Endothelial cell of umbilical vein (primary cell): ENCODE data around the gene SFRP2. TPM values are rescaled to one million over a fixed set of nuclear protein-coding genes. Genes with fewer than 3 reads are reported as not detected.

Experiments used
- BruUV-seq: library from RNA; stranded (reverse); fragments of 400-500 nt; replicated peaks from 2 replicates; lab custom pipeline; 2021; lab: Mats Ljungman, UMichigan
- CTCF ChIA-PET: fragments of 300-600, 350-600 bp; sonication (Branson Sonifier 250); formaldehyde crosslinking; loops from one replicate; lab custom pipeline; 2021; ENCODE audit warnings: antibody characterized with exemption, inconsistent platforms; lab: Charles Lee
- POLR2A ChIA-PET: fragments of 300-600, 350-600 bp; sonication (Branson Sonifier 250); formaldehyde crosslinking; loops from one replicate; lab custom pipeline; 2021; ENCODE audit warnings: antibody characterized with exemption, inconsistent platforms; lab: Charles Lee
- DNase-seq: peaks from one replicate; pipeline ENCODE4 v3.0.0-alpha.2; 2011; ENCODE audit warnings: low read depth, low spot score
- FAIRE-seq: peaks from 2 replicates; lab custom pipeline; 2011; peaks lifted over from hg19 to GRCh38; lab: Jason Lieb, UNC
- H2AFZ ChIP-seq: 2 replicates; pipeline ENCODE4 v1.6.0; 2012; ENCODE audit warnings: low read depth, low read length, control low read depth, inconsistent platforms
- H3K27ac ChIP-seq: 2 replicates; pipeline ENCODE4 v1.5.1; 2011; ENCODE audit warnings: low read depth, mild to moderate bottlenecking, control low read depth, low read length, moderate library complexity; ENCODE audit not compliant: insufficient read depth
- H3K27me3 ChIP-seq, 2 experiments: 2 replicates each; pipeline versions ENCODE4 v1.6.0 to v1.6.1; 2011; ENCODE audit warnings: low read length in 2 of 2, mixed read lengths in 1 of 2; ENCODE audit not compliant: control insufficient read depth in 2 of 2, insufficient read depth in 2 of 2
- H3K36me3 ChIP-seq, 2 experiments: 2 replicates in 1 of 2; 3 replicates in 1 of 2; pipeline ENCODE4 v1.5.1; 2011; ENCODE audit warnings: low read length in 2 of 2, mild to moderate bottlenecking in 1 of 2, moderate library complexity in 1 of 2; ENCODE audit not compliant: control insufficient read depth in 2 of 2, insufficient read depth in 2 of 2; ENCODE audit errors: extremely low read depth in 1 of 2
- H3K4me1 ChIP-seq: 3 replicates; pipeline ENCODE4 v1.5.1; 2011; ENCODE audit warnings: mild to moderate bottlenecking, low read length; ENCODE audit not compliant: control insufficient read depth, insufficient read depth; ENCODE audit errors: extremely low read depth
- H3K4me2 ChIP-seq: 2 replicates; pipeline ENCODE4 v1.6.1; 2011; ENCODE audit warnings: low read length, control low read depth, mixed read lengths; ENCODE audit not compliant: insufficient read depth
- H3K4me3 ChIP-seq, 3 experiments: fragments of 200-600 bp in 1 of 3; sonication (generic), shearing (Covaris generic) in 1 of 3; replicated peaks in 1 of 3; 2 replicates each; pipeline ENCODE4 v1.5.1; 2011 to 2016; ENCODE audit warnings: control low read depth in 3 of 3, low read length in 3 of 3, mild to moderate bottlenecking in 2 of 3, inconsistent platforms in 1 of 3, low read depth in 1 of 3, moderate library complexity in 1 of 3; ENCODE audit not compliant: insufficient read depth in 1 of 3
- H3K79me2 ChIP-seq: 2 replicates; pipeline ENCODE4 v1.6.0; 2012; ENCODE audit warnings: low read length, inconsistent platforms; ENCODE audit not compliant: control insufficient read depth, insufficient read depth
- H3K9ac ChIP-seq: replicated peaks from 2 replicates; pipeline ENCODE3; 2011; ENCODE audit warnings: low read length, control low read depth; ENCODE audit not compliant: insufficient read depth; ENCODE audit errors: extremely low read depth
- H3K9me1 ChIP-seq: replicated peaks from 3 replicates; pipeline ENCODE4 v1.6.0; 2011; ENCODE audit warnings: mild to moderate bottlenecking, low read length; ENCODE audit not compliant: control insufficient read depth, insufficient read depth; ENCODE audit errors: extremely low read depth
- H3K9me3 ChIP-seq: replicated peaks from 2 replicates; pipeline ENCODE4 v1.5.1; 2012; ENCODE audit warnings: low read length, inconsistent platforms; ENCODE audit not compliant: control insufficient read depth, insufficient read depth
- H4K20me1 ChIP-seq: replicated peaks from 2 replicates; pipeline ENCODE3; 2011; ENCODE audit warnings: mild to moderate bottlenecking, low read length; ENCODE audit not compliant: control insufficient read depth, insufficient read depth; ENCODE audit errors: extremely low read depth
- EZH2 ChIP-seq: IDR thresholded peaks from 2 replicates; pipeline ENCODE4 v1.6.1; 2012; ENCODE audit warnings: borderline replicate concordance, low read depth, mild to moderate bottlenecking, moderate library complexity, low read length, inconsistent platforms; ENCODE audit not compliant: severe bottlenecking
- FOS ChIP-seq: IDR thresholded peaks from 2 replicates; pipeline ENCODE4 v1.6.1; 2011; ENCODE audit warnings: mild to moderate bottlenecking, low read length, moderate library complexity, borderline replicate concordance; ENCODE audit not compliant: insufficient read depth
- GATA2 ChIP-seq: IDR thresholded peaks from 2 replicates; pipeline ENCODE4 v1.7.0; 2011; ENCODE audit warnings: low read depth, mild to moderate bottlenecking, moderate library complexity, mixed read lengths, low read length; ENCODE audit not compliant: insufficient read length, insufficient read depth
- JUN ChIP-seq: IDR thresholded peaks from 2 replicates; pipeline ENCODE4 v1.6.1; 2011; ENCODE audit warnings: borderline replicate concordance, low read depth; ENCODE audit not compliant: insufficient read length, insufficient read depth
- MYC ChIP-seq: IDR thresholded peaks from one replicate; pipeline ENCODE4 v1.6.1; 2011; ENCODE audit warnings: mild to moderate bottlenecking, low read depth, low read length
- POLR2A ChIP-seq: IDR thresholded peaks from 2 replicates; pipeline ENCODE4 v1.6.1; 2012; ENCODE audit warnings: low read depth, mild to moderate bottlenecking, control low read depth, low read length
- POLR2AphosphoS5 ChIP-seq: IDR thresholded peaks from 2 replicates; pipeline ENCODE4 v1.6.1; 2012; ENCODE audit warnings: low read depth, mild to moderate bottlenecking, control low read depth, low read length, moderate library complexity; ENCODE audit not compliant: insufficient read depth
- dilution Hi-C: fragments of 300-500 bp; cut with MboI; formaldehyde crosslinking; loops from one replicate; pipeline ENCODE4 v1.15.0; 2019; ENCODE audit warnings: low sequenced_read_pairs; ENCODE audit not compliant: extremely low pct_ligation_motif_present
- intact Hi-C: fragments of 100-400 bp; cut with micrococcal nuclease; formaldehyde crosslinking; loops from one replicate; pipeline ENCODE4 v1.10.0; 2022
- polyA plus RNA-seq, 4 experiments: library from polyadenylated mRNA; depleted of rRNA in 3 of 4; stranded (reverse) in 3 of 4; unstranded in 1 of 4; fragments of >200 nt; gene quantifications; 2 replicates each; pipeline versions ENCODE4 v1.2.1 to v1.2.3, GENCODE V29; 2011 to 2012; ENCODE audit warnings: missing spikeins in 1 of 4
- total RNA-seq: library from RNA; stranded (reverse); gene quantifications from 2 replicates; pipeline ENCODE4 v1.2.3, GENCODE V29; 2021
- TF ChIP-seq, protein P1 (sequence below): IDR thresholded peaks from 2 replicates; pipeline ENCODE4 v1.6.1; 2011; ENCODE audit not compliant: insufficient read depth, insufficient read length
- TF ChIP-seq, protein P2 (sequence below), 2 donors: IDR thresholded peaks; 1 replicate in 1 of 2; 2 replicates in 1 of 2; pipeline ENCODE4 v1.5.1; 2011; ENCODE audit warnings: low read length in 2 of 2, mild to moderate bottlenecking in 2 of 2, moderate library complexity in 2 of 2, control low read depth in 1 of 2, inconsistent platforms in 1 of 2, low read depth in 1 of 2; ENCODE audit not compliant: insufficient read depth in 1 of 2; ENCODE audit errors: extremely low read depth in 1 of 2

SFRP2 gene
- total and polyA plus RNA-seq, 2 donors (not counting 3 experiments of a cell fraction or from before 2014, with no cell fraction given), result 0.04 TPM; not detected in 1

DNA sequence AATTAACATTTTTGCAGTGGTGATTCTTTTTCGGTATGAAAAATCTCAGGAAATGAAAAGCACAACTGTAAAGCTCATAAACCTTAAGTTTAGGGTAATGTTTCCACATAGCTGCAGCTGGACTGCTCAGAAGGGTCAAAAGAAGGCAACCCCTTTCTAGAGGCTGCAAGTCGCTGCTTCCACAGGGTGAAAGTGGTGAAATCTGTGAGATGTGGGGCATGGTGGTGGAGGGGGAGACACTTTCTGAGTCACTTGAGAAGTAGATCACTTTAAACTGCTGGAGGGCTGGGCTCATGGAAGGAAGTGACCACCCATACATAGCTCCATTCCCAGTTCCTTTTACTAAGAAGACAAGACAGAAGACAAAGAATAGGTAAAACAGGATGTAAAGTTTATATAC lies 8.7 kb downstream of the SFRP2 start:
- H3K4me3 ChIP-seq, result no peak overlapping the region
- H3K27ac ChIP-seq, result no peak overlapping the region
- no peak overlapping the region for H3K4me2 ChIP-seq
- ChIA-PET CTCF (no interaction called here), POLR2A (no interaction called here)
- dilution Hi-C loops (no loop called here), intact Hi-C loops (no loop called here)
- H2AFZ ChIP-seq, result no peak overlapping the region
- no peak overlapping the region for H3K9ac ChIP-seq
- no TSS peak for BruUV-seq
- H3K79me2 ChIP-seq, result no peaks in the 10 kb centered on the region
- H3K4me1 ChIP-seq, result no peaks in the 10 kb centered on the region
- FAIRE-seq, result no peak
- TF ChIP-seq MYC (no peak), EZH2 (no peak), POLR2A (no peak), JUN (no peak), GATA2 (no peak), FOS (no peak), POLR2AphosphoS5 (no peak)
- TF ChIP-seq, protein P1, sequence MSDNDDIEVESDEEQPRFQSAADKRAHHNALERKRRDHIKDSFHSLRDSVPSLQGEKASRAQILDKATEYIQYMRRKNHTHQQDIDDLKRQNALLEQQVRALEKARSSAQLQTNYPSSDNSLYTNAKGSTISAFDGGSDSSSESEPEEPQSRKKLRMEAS, result no peak
- TF ChIP-seq, protein P2, sequence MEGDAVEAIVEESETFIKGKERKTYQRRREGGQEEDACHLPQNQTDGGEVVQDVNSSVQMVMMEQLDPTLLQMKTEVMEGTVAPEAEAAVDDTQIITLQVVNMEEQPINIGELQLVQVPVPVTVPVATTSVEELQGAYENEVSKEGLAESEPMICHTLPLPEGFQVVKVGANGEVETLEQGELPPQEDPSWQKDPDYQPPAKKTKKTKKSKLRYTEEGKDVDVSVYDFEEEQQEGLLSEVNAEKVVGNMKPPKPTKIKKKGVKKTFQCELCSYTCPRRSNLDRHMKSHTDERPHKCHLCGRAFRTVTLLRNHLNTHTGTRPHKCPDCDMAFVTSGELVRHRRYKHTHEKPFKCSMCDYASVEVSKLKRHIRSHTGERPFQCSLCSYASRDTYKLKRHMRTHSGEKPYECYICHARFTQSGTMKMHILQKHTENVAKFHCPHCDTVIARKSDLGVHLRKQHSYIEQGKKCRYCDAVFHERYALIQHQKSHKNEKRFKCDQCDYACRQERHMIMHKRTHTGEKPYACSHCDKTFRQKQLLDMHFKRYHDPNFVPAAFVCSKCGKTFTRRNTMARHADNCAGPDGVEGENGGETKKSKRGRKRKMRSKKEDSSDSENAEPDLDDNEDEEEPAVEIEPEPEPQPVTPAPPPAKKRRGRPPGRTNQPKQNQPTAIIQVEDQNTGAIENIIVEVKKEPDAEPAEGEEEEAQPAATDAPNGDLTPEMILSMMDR (IDR thresholded peaks at IDR 0.05; ENCODE audit: extremely low read depth in 1 of 2, insufficient read depth in 1 of 2, low read depth in 1 of 2, low read length in 2 of 2), result no peak
- DNase-seq, result no peak
- H3K9me3 ChIP-seq, result no peaks in the 10 kb centered on the region
- H3K27me3 ChIP-seq, result peaks cover 4 to 8% of the 10 kb centered on the region in 2 experiments
- no peaks in the 10 kb centered on the region for H3K36me3 ChIP-seq
- no peaks in the 10 kb centered on the region for H3K9me1 ChIP-seq
- no peaks in the 10 kb centered on the region for H4K20me1 ChIP-seq
